Dendritic cell treated with granulocyte-macrophage colony-stimulating factor and Interleukin-4, amounts not matched to agents 40 ng/mL and 50 ng/mL, for 4 days (primary cell): ENCODE data around the gene ACYP2.
"Not testable (repeated sequence)": the region's sequence is repeated elsewhere in the genome, so short reads cannot be mapped to it uniquely, and the experiment has no call there.

Source experiments
- H3K27ac Mint-ChIP-seq: one replicate; pipeline ENCODE4 v1.8.0; 2022; ENCODE audit warnings: mild to moderate bottlenecking, mixed read lengths
- H3K27me3 Mint-ChIP-seq: one replicate; pipeline ENCODE4 v1.8.0; 2022; ENCODE audit warnings: mild to moderate bottlenecking, mixed read lengths
- H3K36me3 Mint-ChIP-seq: one replicate; pipeline ENCODE4 v1.8.0; 2022; ENCODE audit warnings: low read depth, mixed read lengths
- H3K4me1 Mint-ChIP-seq: one replicate; pipeline ENCODE4 v1.8.0; 2022; ENCODE audit warnings: low read depth, mixed read lengths
- H3K4me3 Mint-ChIP-seq: one replicate; pipeline ENCODE4 v1.8.0; 2022; ENCODE audit warnings: mild to moderate bottlenecking, moderate library complexity, mixed read lengths
- H3K9me3 Mint-ChIP-seq: one replicate; pipeline ENCODE4 v1.8.0; 2022; ENCODE audit warnings: mixed read lengths
- intact Hi-C: fragments of 100-400 bp; cut with micrococcal nuclease; formaldehyde crosslinking; loops from one replicate; pipeline ENCODE4 v1.15.0; 2022

The ACYP2 gene

GRCh38 chr2:54271189-54271588, 155.8 kb downstream of the ACYP2 start:
- Mint-ChIP-seq H3K9me3 (no peaks in the 10 kb centered on the region), H3K4me3 (no peak overlapping the region), H3K27me3 (no peaks in the 10 kb centered on the region), H3K27ac (no peak overlapping the region), H3K4me1 (no peaks in the 10 kb centered on the region), H3K36me3 (no peaks in the 10 kb centered on the region)
- intact Hi-C loops, result no loop called here

DNA sequence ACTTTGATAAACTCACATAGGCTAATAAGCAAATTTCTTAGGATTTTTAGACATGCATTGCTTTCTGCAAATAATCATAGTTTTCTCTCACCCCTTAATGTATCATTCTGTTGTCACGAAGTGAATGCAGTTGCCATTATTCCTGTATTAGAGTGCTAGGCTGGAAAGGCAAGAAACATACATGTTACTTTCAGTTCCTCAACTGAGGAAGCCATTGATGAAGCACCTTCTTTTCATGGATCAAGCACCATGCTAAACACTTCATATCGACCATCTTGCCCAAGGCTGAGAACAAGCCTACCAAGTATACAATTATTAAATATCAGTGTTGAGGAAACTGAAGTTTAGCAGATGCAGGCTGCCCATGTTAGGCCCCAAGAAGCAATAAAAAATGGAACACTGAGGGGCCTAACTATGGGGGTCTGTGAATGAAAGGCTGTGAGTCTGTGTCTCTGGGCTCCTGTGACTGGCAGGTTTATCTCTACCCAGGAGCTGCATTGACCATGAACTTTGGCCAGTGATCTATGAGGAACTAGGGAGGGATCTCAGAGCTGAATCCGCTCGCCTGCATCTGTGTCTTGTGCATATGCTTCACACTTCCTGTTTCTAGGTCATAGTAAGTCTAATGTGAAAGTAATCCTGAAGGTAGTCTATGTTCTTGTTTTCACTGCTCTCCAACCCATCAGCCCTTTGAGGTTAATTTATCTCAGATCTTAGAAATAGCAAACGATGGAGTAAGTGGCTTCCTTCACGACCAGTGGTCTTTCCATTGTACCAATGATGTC, 156.6 kb downstream of the ACYP2 start:
- H3K36me3 Mint-ChIP-seq, result no peaks in the 10 kb centered on the region
- no peak overlapping the region for H3K27ac Mint-ChIP-seq
- no peaks in the 10 kb centered on the region for H3K9me3 Mint-ChIP-seq
- no peak overlapping the region for H3K4me3 Mint-ChIP-seq
- H3K4me1 Mint-ChIP-seq, result no peaks in the 10 kb centered on the region
- intact Hi-C loops, result no loop called here
- no peaks in the 10 kb centered on the region for H3K27me3 Mint-ChIP-seq

GRCh38 chr2:54274781-54275242, 159.4 kb downstream of the ACYP2 start:
- Mint-ChIP-seq H3K4me1 (no peaks in the 10 kb centered on the region), H3K4me3 (no peak overlapping the region), H3K27ac (no peak overlapping the region), H3K36me3 (no peaks in the 10 kb centered on the region), H3K9me3 (no peaks in the 10 kb centered on the region), H3K27me3 (no peaks in the 10 kb centered on the region)
- intact Hi-C loops, result no loop called here

GRCh38 chr2:54275541-54275940, 160.1 kb downstream of the ACYP2 start:
- H3K36me3 Mint-ChIP-seq, result no peaks in the 10 kb centered on the region
- no peaks in the 10 kb centered on the region for H3K4me1 Mint-ChIP-seq
- H3K9me3 Mint-ChIP-seq, result no peaks in the 10 kb centered on the region
- intact Hi-C loops, result no loop called here
- H3K4me3 Mint-ChIP-seq, result no peak overlapping the region
- H3K27me3 Mint-ChIP-seq, result no peaks in the 10 kb centered on the region
- H3K27ac Mint-ChIP-seq, result no peak overlapping the region

DNA sequence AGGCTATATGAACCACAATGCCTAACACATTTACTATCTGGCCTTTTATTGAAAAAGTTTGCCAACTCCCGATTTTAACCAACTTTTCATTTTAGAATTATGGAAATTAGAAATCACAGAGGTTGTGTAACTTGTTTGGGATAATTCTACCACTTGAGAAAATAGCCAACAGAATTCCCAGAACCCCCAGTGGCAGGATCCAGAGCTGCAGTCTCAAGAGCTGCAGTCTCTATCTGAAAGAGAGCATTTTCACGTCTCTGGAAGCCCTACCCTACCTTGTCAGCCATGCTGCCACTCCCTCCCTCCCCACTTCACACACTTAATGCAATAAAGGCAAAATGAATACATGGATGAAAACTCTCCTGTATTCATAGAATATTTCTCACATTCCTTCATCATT, 164.0 kb downstream of the ACYP2 start:
- Mint-ChIP-seq H3K27ac (no peak overlapping the region), H3K4me3 (no peak overlapping the region), H3K27me3 (no peaks in the 10 kb centered on the region), H3K4me1 (no peaks in the 10 kb centered on the region), H3K36me3 (no peaks in the 10 kb centered on the region), H3K9me3 (no peaks in the 10 kb centered on the region)
- intact Hi-C loops, result no loop called here

DNA sequence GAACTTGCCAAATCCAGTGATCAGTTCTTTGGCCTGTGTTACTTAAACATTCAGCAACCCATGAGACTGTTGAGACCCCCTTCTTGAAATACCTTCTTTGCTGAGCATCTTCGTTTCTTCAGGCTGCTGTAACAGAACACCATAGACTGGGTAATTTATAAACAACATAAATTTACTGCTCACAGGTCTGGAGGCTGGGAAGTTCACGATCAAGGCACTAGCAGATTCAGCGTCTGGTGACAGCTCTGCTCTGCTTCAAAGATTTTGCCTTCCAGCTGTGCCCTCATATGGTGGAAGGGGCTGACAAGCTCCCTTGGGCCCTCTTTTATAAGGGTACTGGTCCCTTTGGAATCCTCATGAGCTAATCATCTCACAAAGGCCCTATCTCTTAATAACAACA, 169.4 kb downstream of the ACYP2 start:
- no peaks in the 10 kb centered on the region for H3K36me3 Mint-ChIP-seq
- no peak overlapping the region for H3K27ac Mint-ChIP-seq
- H3K27me3 Mint-ChIP-seq, result no peaks in the 10 kb centered on the region
- no peaks in the 10 kb centered on the region for H3K4me1 Mint-ChIP-seq
- no peaks in the 10 kb centered on the region for H3K9me3 Mint-ChIP-seq
- intact Hi-C loops, result no loop called here
- H3K4me3 Mint-ChIP-seq, result no peak overlapping the region

DNA sequence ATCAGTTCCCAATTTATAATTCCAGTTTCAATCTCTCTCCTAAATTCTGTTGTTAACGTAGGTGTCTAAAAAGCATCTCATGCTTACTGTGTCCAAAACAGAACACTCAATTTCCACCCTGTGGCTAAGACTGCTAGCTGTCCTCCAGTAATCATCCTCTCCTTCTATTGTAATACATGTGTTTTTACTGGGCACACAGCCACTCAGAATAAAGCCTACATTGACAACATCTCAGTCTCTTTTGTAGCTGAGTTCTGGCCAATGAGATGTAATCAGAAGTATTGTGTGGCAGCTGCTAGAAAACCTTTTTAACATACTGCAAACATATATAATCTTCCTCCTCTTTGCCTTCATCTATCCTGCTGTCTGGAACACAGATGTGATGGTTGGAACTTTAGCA, 170.0 kb downstream of the ACYP2 start:
- H3K4me1 Mint-ChIP-seq, result no peaks in the 10 kb centered on the region
- H3K27me3 Mint-ChIP-seq, result no peaks in the 10 kb centered on the region
- H3K27ac Mint-ChIP-seq, result no peak overlapping the region
- H3K4me3 Mint-ChIP-seq, result no peak overlapping the region
- no peaks in the 10 kb centered on the region for H3K36me3 Mint-ChIP-seq
- no peaks in the 10 kb centered on the region for H3K9me3 Mint-ChIP-seq
- intact Hi-C loops, result no loop called here

DNA sequence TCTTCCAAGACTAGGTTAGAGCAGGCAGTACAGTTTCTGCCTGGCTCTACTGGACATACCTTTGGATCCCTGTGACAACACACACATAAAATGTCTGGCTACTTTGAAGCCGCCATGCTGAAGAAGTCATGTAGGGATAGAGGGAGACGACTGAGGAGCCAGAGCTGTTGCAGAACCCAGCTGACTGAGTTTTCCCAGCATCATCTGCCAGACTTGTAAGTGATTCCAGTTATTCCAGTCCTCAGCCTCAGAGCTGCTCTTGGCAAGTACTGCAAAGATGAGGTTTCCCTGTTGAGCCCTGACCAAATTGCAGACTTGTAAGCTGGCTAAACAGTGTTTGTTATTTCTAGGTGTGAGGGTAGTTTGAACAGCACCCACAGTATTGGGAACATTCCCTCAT, 172.1 kb downstream of the ACYP2 start:
- intact Hi-C loops, result no loop called here
- Mint-ChIP-seq H3K4me3 (no peak overlapping the region), H3K4me1 (no peaks in the 10 kb centered on the region), H3K27me3 (no peaks in the 10 kb centered on the region), H3K27ac (no peak overlapping the region), H3K9me3 (no peaks in the 10 kb centered on the region), H3K36me3 (no peaks in the 10 kb centered on the region)

DNA sequence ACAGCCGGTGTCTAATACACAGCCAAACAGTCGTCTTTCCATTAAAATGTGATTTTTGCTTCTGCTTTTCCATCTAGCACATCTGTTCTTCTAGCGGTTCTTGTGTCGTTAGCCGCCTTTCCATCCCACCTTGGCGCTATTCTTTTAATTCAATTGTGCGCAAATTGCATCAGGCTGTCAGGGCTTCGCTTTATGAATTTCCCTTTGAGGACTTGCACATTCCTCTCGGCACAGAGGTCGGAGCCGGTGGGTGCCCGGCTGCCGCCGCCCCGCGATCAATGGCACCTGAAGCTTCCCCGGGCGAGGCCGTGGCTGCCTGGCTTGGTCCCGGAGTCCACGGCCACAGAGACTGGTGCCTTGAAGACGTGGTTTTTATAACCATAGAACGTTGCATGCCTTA, 174.5 kb downstream of the ACYP2 start:
- intact Hi-C loops, result no loop called here
- no peaks in the 10 kb centered on the region for H3K27me3 Mint-ChIP-seq
- no peak overlapping the region for H3K27ac Mint-ChIP-seq
- H3K4me1 Mint-ChIP-seq, result no peaks in the 10 kb centered on the region
- no peak overlapping the region for H3K4me3 Mint-ChIP-seq
- H3K9me3 Mint-ChIP-seq, result no peaks in the 10 kb centered on the region
- H3K36me3 Mint-ChIP-seq, result no peaks in the 10 kb centered on the region

- H3K9me3 Mint-ChIP-seq, result no peaks in the 10 kb centered on the region
- H3K4me3 Mint-ChIP-seq, result no peak overlapping the region
- intact Hi-C loops, result no loop called here
- no peak overlapping the region for H3K27ac Mint-ChIP-seq
- no peaks in the 10 kb centered on the region for H3K27me3 Mint-ChIP-seq
- H3K4me1 Mint-ChIP-seq, result no peaks in the 10 kb centered on the region
- no peaks in the 10 kb centered on the region for H3K36me3 Mint-ChIP-seq
These were observed 175.1 kb downstream of the ACYP2 start for GRCh38 chr2:54290356-54291025.

DNA sequence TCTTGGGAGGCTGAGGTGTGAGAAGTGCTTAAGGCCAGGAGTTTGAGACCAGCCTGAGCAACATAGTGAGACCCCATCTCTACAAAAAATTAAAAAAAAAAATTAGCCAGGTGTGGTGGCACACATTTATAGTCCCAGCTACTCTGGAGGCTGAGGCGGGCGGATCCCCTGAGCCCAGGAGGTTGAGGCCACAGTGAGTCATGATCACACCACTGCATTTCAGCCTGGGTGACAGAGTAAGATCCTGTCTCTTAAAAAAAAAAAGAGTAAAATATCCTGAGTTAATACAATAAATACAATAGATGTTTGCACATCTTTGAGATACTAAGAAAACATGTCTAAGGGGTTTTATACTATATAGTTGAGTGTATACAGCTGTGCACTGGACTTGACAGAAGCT, 179.2 kb downstream of the ACYP2 start:
- H3K27ac Mint-ChIP-seq, H3K9me3 Mint-ChIP-seq, H3K4me1 Mint-ChIP-seq, H3K36me3 Mint-ChIP-seq, intact Hi-C loops, H3K4me3 Mint-ChIP-seq, H3K27me3 Mint-ChIP-seq: not testable (repeated sequence)

DNA sequence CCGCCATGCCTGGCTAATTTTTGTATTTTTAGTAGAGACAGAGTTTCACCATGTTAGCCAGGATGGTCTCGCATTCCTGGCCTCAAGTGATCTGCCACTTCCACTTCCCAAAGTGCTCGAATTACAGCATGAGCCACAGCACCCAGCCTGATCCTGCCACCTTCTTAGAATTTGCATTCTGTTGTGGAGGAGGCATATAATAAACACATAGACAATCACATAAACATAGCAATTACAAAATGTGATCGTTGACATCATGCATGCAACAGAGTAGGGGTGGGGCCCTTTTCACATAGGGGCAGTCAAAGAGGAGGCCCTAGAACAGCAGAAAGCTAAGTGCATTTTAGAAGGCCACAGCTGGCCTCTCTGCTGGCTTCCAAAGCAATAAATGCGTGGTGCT, 180.5 kb downstream of the ACYP2 start:
- Mint-ChIP-seq H3K27me3 (no peaks in the 10 kb centered on the region), H3K36me3 (no peaks in the 10 kb centered on the region), H3K4me1 (no peaks in the 10 kb centered on the region), H3K9me3 (no peaks in the 10 kb centered on the region), H3K27ac (no peak overlapping the region), H3K4me3 (no peak overlapping the region)
- intact Hi-C loops, result no loop called here

DNA sequence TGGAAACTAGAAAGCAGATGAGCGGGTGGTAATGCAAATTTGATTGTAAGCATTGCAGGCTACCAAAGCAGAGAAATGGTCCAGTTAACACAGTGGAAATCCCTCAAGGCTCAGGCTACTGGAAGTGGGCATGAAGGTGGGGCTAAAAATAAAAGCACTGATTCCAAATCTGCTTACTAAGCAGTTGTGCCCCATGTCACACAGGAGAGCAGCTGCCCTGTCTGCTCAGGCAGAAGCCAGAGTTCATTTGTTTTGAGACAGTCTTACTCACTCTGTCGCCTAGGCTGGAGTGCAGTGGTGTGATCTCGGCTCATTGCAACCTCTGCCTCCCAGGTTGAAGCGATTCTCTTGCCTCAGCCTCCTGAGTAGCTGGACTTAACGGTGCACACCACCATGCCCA, 183.1 kb downstream of the ACYP2 start:
- Mint-ChIP-seq H3K4me1 (no peaks in the 10 kb centered on the region), H3K4me3 (no peak overlapping the region)

GRCh38 chr2:54303631-54304030, 188.2 kb downstream of the ACYP2 start:
- intact Hi-C loops, result no loop called here
- H3K9me3 Mint-ChIP-seq, result no peaks in the 10 kb centered on the region
- H3K4me3 Mint-ChIP-seq, result no peak overlapping the region
- H3K36me3 Mint-ChIP-seq, result no peaks in the 10 kb centered on the region
- no peak overlapping the region for H3K27ac Mint-ChIP-seq
- no peaks in the 10 kb centered on the region for H3K4me1 Mint-ChIP-seq
- no peaks in the 10 kb centered on the region for H3K27me3 Mint-ChIP-seq

More for the DNA sequence above, 183.1 kb downstream of the ACYP2 start:
- H3K36me3 Mint-ChIP-seq, result no peaks in the 10 kb centered on the region
- intact Hi-C loops, result no loop called here
- no peaks in the 10 kb centered on the region for H3K27me3 Mint-ChIP-seq
- H3K9me3 Mint-ChIP-seq, result no peaks in the 10 kb centered on the region
- H3K27ac Mint-ChIP-seq, result no peak overlapping the region

- Mint-ChIP-seq H3K27ac (no peak overlapping the region), H3K4me3 (no peak overlapping the region), H3K4me1 (no peaks in the 10 kb centered on the region), H3K9me3 (no peaks in the 10 kb centered on the region), H3K27me3 (no peaks in the 10 kb centered on the region), H3K36me3 (no peaks in the 10 kb centered on the region)
- intact Hi-C loops, result no loop called here
These were observed 191.1 kb downstream of the ACYP2 start for GRCh38 chr2:54306556-54306955.
